Tibial artery (tissue), 4 donors: ENCODE measurements around the gene RAB11FIP4.

Source experiments
- DNase-seq, 2 donors: peaks; one replicate each; pipeline ENCODE4 v3.0.0-alpha.2; 2019
- H3K27ac ChIP-seq, 2 donors: fragments of 200-600 bp; sonication (generic) in 1 of 2; 1 replicate in 1 of 2; 2 replicates in 1 of 2; pipeline ENCODE4 v1.5.1; 2018 to 2019; ENCODE audit warnings: mild to moderate bottlenecking in 1 of 2
- H3K27me3 ChIP-seq, 2 donors: fragments of 200-600 bp; sonication (generic) in 1 of 2; one replicate each; pipeline versions ENCODE4 v1.5.1 to v1.6.0; 2016 to 2019
- H3K36me3 ChIP-seq, 3 donors: fragments of 200-600 bp; sonication (generic) in 2 of 3; one replicate each; pipeline ENCODE4 v1.5.1; 2016 to 2019; ENCODE audit warnings: mild to moderate bottlenecking in 2 of 3
- H3K4me1 ChIP-seq, 4 donors: fragments of 200-600 bp; sonication (generic) in 2 of 4; 1 replicate in 3 of 4; 2 replicates in 1 of 4; pipeline ENCODE4 v1.5.1; 2016 to 2019
- H3K4me3 ChIP-seq, 2 donors: fragments of 200-600 bp; sonication (generic) in 1 of 2; 1 replicate in 1 of 2; 2 replicates in 1 of 2; pipeline ENCODE4 v1.5.1; 2018 to 2019; ENCODE audit warnings: mild to moderate bottlenecking in 2 of 2
- H3K9me3 ChIP-seq, 3 donors: fragments of 200-600 bp; sonication (generic) in 1 of 3; one replicate each; pipeline ENCODE4 v1.5.1; 2016 to 2019
- intact Hi-C: fragments of 100-400 bp; cut with DNase I; formaldehyde crosslinking; loops from one replicate; pipeline ENCODE4 v1.15.0; 2023; ENCODE audit warnings: low total_unique reads
- TF ChIP-seq, protein P1 (sequence below), 2 experiments: fragments of 200-600 bp in 1 of 2; fragments of 450-650 bp in 1 of 2; IDR thresholded peaks; one replicate each; pipeline ENCODE4 v1.5.1; 2017 to 2019; ENCODE audit warnings: antibody characterized with exemption in 2 of 2, mild to moderate bottlenecking in 1 of 2, moderate library complexity in 1 of 2

RAB11FIP4 gene

DNA sequence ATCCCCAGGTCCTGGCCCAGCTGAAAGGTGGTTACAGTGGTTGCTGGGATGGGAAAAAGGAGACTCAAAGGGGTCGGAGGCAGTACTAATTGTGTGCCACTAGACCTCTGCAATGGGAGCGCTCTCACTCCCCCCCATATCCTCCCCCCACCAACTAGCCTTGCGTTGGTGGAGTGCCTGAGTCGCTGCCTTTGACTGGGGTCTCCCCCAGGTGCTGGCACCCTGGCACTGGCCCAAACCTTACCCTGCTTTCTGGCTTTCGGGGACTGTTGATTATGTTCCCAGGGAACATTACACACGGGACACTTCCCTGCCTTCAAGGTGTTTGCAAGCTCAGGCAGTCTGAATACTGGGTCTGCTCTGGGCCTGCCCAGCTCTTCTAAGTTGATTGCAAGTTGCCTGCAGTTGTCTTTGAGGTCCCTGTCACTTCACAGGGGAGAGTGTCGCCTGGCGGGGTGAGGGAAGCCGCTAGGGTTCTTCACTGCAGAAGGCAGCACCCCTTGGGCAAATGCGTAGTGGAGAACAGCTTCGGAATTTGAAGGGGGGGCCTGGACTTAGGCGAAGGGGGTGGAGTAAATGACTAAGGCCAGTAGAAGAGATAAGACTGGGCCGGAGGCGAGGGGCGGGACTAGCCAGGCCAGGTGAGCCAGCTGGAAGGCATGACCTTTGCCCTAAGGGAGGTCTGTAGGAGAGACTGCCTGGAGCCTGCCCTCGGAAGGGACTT is 98.0 kb downstream of the RAB11FIP4 start:
- Histone ChIP-seq H3K4me1 (peaks cover 0 to 22% (median 19%) of the 10 kb centered on the region in 4 donors), H3K27me3 (peaks cover 0 to 32% of the 10 kb centered on the region in 2 donors), H3K27ac (no peak overlapping the region), H3K4me3 (no peak overlapping the region), H3K36me3 (no peaks in the 10 kb centered on the region), H3K9me3 (no peaks in the 10 kb centered on the region)
- TF ChIP-seq, protein P1, sequence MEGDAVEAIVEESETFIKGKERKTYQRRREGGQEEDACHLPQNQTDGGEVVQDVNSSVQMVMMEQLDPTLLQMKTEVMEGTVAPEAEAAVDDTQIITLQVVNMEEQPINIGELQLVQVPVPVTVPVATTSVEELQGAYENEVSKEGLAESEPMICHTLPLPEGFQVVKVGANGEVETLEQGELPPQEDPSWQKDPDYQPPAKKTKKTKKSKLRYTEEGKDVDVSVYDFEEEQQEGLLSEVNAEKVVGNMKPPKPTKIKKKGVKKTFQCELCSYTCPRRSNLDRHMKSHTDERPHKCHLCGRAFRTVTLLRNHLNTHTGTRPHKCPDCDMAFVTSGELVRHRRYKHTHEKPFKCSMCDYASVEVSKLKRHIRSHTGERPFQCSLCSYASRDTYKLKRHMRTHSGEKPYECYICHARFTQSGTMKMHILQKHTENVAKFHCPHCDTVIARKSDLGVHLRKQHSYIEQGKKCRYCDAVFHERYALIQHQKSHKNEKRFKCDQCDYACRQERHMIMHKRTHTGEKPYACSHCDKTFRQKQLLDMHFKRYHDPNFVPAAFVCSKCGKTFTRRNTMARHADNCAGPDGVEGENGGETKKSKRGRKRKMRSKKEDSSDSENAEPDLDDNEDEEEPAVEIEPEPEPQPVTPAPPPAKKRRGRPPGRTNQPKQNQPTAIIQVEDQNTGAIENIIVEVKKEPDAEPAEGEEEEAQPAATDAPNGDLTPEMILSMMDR (IDR thresholded peaks at IDR 0.05): no peak
- DNase-seq: no peak
- intact Hi-C loops: no loop called here

- Histone ChIP-seq H3K4me3 (no peak overlapping the region), H3K36me3 (no peaks in the 10 kb centered on the region), H3K27me3 (peaks cover 0 to 28% of the 10 kb centered on the region in 2 donors), H3K9me3 (no peaks in the 10 kb centered on the region), H3K4me1 (peaks cover 0 to 22% (median 19%) of the 10 kb centered on the region in 4 donors), H3K27ac (no peak overlapping the region)
- TF ChIP-seq, protein P1 (IDR thresholded peaks at IDR 0.05): no peak
- intact Hi-C loops: no loop called here
- DNase-seq: no peak
Observed at GRCh38 chr17:31490019-31490650, 98.7 kb downstream of the RAB11FIP4 start.

GRCh38 chr17:31490671-31491375 is 99.3 kb downstream of the RAB11FIP4 start:
- Histone ChIP-seq H3K4me1 (peaks cover 0 to 22% (median 19%) of the 10 kb centered on the region in 4 donors), H3K9me3 (no peaks in the 10 kb centered on the region), H3K27me3 (peaks cover 0 to 23% of the 10 kb centered on the region in 2 donors), H3K4me3 (no peak overlapping the region), H3K27ac (no peak overlapping the region), H3K36me3 (no peaks in the 10 kb centered on the region)
- no peak for DNase-seq
- TF ChIP-seq, protein P1 (IDR thresholded peaks at IDR 0.05): no peak
- intact Hi-C loops: no loop called here

- H3K36me3 ChIP-seq: no peaks in the 10 kb centered on the region
- H3K4me1 ChIP-seq: peaks cover 0 to 22% (median 19%) of the 10 kb centered on the region in 4 donors
- H3K9me3 ChIP-seq: no peaks in the 10 kb centered on the region
- TF ChIP-seq, protein P1 (IDR thresholded peaks at IDR 0.05): no peak
- no peak overlapping the region for H3K27ac ChIP-seq
- no peak for DNase-seq
- intact Hi-C loops: no loop called here
- H3K4me3 ChIP-seq: no peak overlapping the region
- peaks cover 0 to 15% of the 10 kb centered on the region in 2 donors for H3K27me3 ChIP-seq
Observed at GRCh38 chr17:31491376-31492131, 100.1 kb downstream of the RAB11FIP4 start.

- peaks cover 0 to 9% of the 10 kb centered on the region in 2 donors for H3K27me3 ChIP-seq
- H3K4me1 ChIP-seq: peaks cover 0 to 19% (median 15%) of the 10 kb centered on the region in 4 donors
- no peaks in the 10 kb centered on the region for H3K36me3 ChIP-seq
- intact Hi-C loops: no loop called here
- no peak for DNase-seq
- no peak overlapping the region for H3K4me3 ChIP-seq
- no peak overlapping the region for H3K27ac ChIP-seq
- H3K9me3 ChIP-seq: no peaks in the 10 kb centered on the region
- TF ChIP-seq, protein P1 (IDR thresholded peaks at IDR 0.05): no peak
Observed at GRCh38 chr17:31492206-31492605, 100.7 kb downstream of the RAB11FIP4 start.
